Activated naive CD8-positive, alpha-beta T cell treated with anti-CD3 and anti-CD28 coated beads for 36 hours (primary cell): ENCODE data around the gene KRT1. TPM values are rescaled to one million over a fixed set of nuclear protein-coding genes. Genes with fewer than 3 reads are reported as not detected.
A peak's percentile ranks its signal among the peaks of the same experiment; 100 is the strongest.
"Not testable (repeated sequence)": the region's sequence is repeated elsewhere in the genome, so short reads cannot be mapped to it uniquely, and the experiment has no call there.

Experiments
- DNase-seq: peaks from one replicate; pipeline ENCODE4 v3.0.0; 2021
- H3K27ac Mint-ChIP-seq: one replicate; pipeline ENCODE4 v1.8.0; 2022; ENCODE audit warnings: mild to moderate bottlenecking, moderate library complexity, mixed read lengths
- H3K27me3 Mint-ChIP-seq: one replicate; pipeline ENCODE4 v1.8.0; 2022; ENCODE audit warnings: mild to moderate bottlenecking, mixed read lengths
- H3K36me3 Mint-ChIP-seq: one replicate; pipeline ENCODE4 v1.8.0; 2021; ENCODE audit warnings: mild to moderate bottlenecking, mixed read lengths
- H3K4me1 Mint-ChIP-seq: one replicate; pipeline ENCODE4 v1.8.0; 2021; ENCODE audit warnings: mixed read lengths
- H3K4me3 Mint-ChIP-seq: one replicate; pipeline ENCODE4 v1.8.0; 2022; ENCODE audit warnings: mild to moderate bottlenecking, moderate library complexity, mixed read lengths
- H3K9me3 Mint-ChIP-seq: one replicate; pipeline ENCODE4 v1.8.0; 2022; ENCODE audit warnings: mixed read lengths
- total RNA-seq, 2 experiments: library from RNA; stranded (reverse); gene quantifications; one replicate each; pipeline ENCODE4 v1.2.3, GENCODE V29; 2021

Gene KRT1
- total RNA-seq, result not detected

GRCh38 chr12:52680363-52680762 lies at the start of gene KRT1:
Gene KRT1, minus strand, starts transcription at chr12:52680407. Its CDS starts 59 bp downstream, at chr12:52680348.
- no peaks in the 10 kb centered on the region for H3K36me3 Mint-ChIP-seq
- H3K27ac Mint-ChIP-seq, result peak within 1 kb of the TSS; percentile 4
- peaks cover 3% of the 10 kb centered on the region for H3K27me3 Mint-ChIP-seq
- H3K9me3 Mint-ChIP-seq, result no peaks in the 10 kb centered on the region
- no peak for DNase-seq
- H3K4me3 Mint-ChIP-seq, result no peak within 1 kb of the TSS
- H3K4me1 Mint-ChIP-seq, result peaks cover 27% of the 10 kb centered on the region

- Mint-ChIP-seq H3K27me3 (no peaks in the 10 kb centered on the region), H3K4me1 (no peaks in the 10 kb centered on the region), H3K9me3 (no peaks in the 10 kb centered on the region), H3K4me3 (no peak overlapping the region), H3K27ac (no peak overlapping the region), H3K36me3 (no peaks in the 10 kb centered on the region)
- DNase-seq, result no peak
Measured at GRCh38 chr12:52729147-52729546, 48.9 kb upstream of the KRT1 start.

DNA sequence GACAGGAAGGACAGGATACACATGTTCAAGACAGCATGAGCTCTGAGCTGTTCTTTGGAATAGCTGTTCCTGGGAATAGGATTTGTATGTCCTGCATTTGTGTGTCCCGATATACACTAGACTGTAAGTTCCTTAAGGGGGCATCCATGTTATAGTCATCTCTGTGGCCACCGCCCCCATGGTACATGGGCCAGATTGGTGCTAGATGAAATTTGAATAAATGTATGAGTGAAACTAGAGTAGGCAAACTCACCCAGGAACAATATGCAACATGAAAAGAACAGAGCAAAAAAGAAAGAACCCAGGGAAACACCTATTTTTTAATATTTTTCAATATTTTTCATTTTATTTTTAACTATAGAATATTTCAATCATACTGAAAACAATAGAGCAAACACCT lies 48.2 kb upstream of the KRT1 start:
- Mint-ChIP-seq H3K27ac (no peak overlapping the region), H3K36me3 (no peaks in the 10 kb centered on the region), H3K4me1 (no peaks in the 10 kb centered on the region), H3K4me3 (no peak overlapping the region), H3K27me3 (no peaks in the 10 kb centered on the region), H3K9me3 (no peaks in the 10 kb centered on the region)
- no peak for DNase-seq

GRCh38 chr12:52727037-52727436 lies 46.8 kb upstream of the KRT1 start:
- Mint-ChIP-seq H3K9me3 (no peaks in the 10 kb centered on the region), H3K27ac (no peak overlapping the region), H3K4me3 (no peak overlapping the region), H3K27me3 (no peaks in the 10 kb centered on the region), H3K36me3 (no peaks in the 10 kb centered on the region), H3K4me1 (no peaks in the 10 kb centered on the region)
- DNase-seq, result no peak

- no peak for DNase-seq
- no peaks in the 10 kb centered on the region for H3K4me1 Mint-ChIP-seq
- H3K9me3 Mint-ChIP-seq, result no peaks in the 10 kb centered on the region
- no peaks in the 10 kb centered on the region for H3K27me3 Mint-ChIP-seq
- H3K27ac Mint-ChIP-seq, result no peak overlapping the region
- H3K4me3 Mint-ChIP-seq, result no peak overlapping the region
- no peaks in the 10 kb centered on the region for H3K36me3 Mint-ChIP-seq
Measured at GRCh38 chr12:52726451-52726850, 46.2 kb upstream of the KRT1 start.

GRCh38 chr12:52724384-52724783 lies 44.2 kb upstream of the KRT1 start:
- H3K27me3 Mint-ChIP-seq, result no peaks in the 10 kb centered on the region
- no peaks in the 10 kb centered on the region for H3K9me3 Mint-ChIP-seq
- H3K36me3 Mint-ChIP-seq, result no peaks in the 10 kb centered on the region
- H3K27ac Mint-ChIP-seq, result no peak overlapping the region
- H3K4me1 Mint-ChIP-seq, result no peaks in the 10 kb centered on the region
- no peak overlapping the region for H3K4me3 Mint-ChIP-seq
- DNase-seq, result no peak

DNA sequence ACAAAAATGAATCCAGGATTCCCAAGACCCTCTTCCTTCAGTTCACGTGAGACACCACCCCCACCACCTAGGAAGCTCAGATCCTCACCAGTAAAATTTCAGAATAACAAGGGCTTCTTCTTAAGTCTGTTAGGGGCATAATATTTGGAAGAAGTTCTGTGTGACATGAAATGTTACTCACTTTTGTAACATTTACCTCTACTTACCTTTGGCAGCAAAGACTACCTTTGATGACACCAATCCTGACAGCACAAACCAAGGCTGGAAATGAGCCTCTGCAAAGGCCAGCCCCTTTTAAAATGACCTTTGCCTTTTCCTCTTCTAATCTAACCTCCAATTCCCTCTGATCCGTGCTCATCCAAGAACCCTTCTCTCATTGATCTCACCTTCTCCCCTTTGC lies 42.5 kb upstream of the KRT1 start:
- Mint-ChIP-seq H3K27ac (no peak overlapping the region), H3K36me3 (no peaks in the 10 kb centered on the region), H3K4me3 (no peak overlapping the region), H3K9me3 (no peaks in the 10 kb centered on the region), H3K4me1 (no peaks in the 10 kb centered on the region), H3K27me3 (no peaks in the 10 kb centered on the region)
- no peak for DNase-seq

DNA sequence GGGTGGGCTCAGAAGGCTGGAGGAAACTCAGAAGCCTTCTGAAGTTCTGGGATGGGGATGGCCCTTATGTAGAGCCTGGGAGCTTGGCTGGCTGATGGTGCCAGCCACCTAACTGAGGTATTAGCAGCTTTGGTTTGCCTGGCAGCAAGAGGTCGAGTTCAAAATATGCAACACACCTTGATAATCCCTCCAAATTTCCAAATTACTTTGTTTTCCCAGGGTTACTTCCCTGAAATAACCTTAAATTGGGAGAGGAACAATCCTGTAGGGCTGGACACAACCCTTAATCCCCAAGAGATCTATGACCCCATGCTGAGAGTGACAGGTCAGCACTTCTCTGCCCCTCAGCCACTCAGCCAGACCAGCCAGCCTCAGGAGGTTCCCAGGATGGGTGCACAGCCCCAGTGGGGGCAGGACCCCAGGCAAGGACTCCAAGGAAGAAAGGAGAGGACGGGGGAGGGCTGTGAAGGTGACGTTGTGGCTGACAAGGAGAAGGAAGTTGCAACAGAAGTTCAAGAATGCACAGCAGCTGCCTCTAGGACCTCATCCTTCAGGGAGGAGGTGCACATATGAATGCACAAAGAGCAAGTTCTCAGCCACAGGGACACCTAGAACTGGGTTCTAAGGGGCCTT lies 41.7 kb upstream of the KRT1 start:
- H3K9me3 Mint-ChIP-seq, result no peaks in the 10 kb centered on the region
- H3K4me3 Mint-ChIP-seq, result no peak overlapping the region
- no peaks in the 10 kb centered on the region for H3K36me3 Mint-ChIP-seq
- H3K27ac Mint-ChIP-seq, result no peak overlapping the region
- DNase-seq, result no peak
- H3K4me1 Mint-ChIP-seq, result no peaks in the 10 kb centered on the region
- no peaks in the 10 kb centered on the region for H3K27me3 Mint-ChIP-seq

- H3K9me3 Mint-ChIP-seq, result no peaks in the 10 kb centered on the region
- H3K27ac Mint-ChIP-seq, result no peak overlapping the region
- H3K4me3 Mint-ChIP-seq, result no peak overlapping the region
- H3K27me3 Mint-ChIP-seq, result peaks cover under 1% of the 10 kb centered on the region
- no peaks in the 10 kb centered on the region for H3K4me1 Mint-ChIP-seq
- no peaks in the 10 kb centered on the region for H3K36me3 Mint-ChIP-seq
- no peak for DNase-seq
Measured at GRCh38 chr12:52720365-52720886, 40.2 kb upstream of the KRT1 start.

DNA sequence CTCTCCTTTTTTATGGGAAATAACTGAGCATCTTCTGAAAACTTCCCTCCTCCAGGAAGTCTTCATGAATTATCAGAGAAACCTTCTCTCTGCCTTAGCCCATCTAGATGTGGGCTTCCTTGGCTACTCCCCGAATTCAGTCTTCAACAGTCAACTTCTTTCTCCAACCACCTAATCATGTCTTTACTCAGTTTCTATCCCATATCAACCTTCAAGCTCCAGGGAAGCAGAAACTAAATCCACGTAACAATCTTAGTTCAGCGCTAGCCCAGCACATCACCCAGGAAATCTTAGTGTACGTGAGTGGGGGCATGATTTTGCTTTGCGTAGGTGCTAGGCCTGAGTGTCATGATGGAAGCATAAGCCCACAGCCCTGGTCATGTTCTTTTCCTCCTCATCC lies 35.9 kb upstream of the KRT1 start:
- H3K27ac Mint-ChIP-seq, result no peak overlapping the region
- H3K27me3 Mint-ChIP-seq, result peaks cover 25% of the 10 kb centered on the region
- peaks cover 7% of the 10 kb centered on the region for H3K4me1 Mint-ChIP-seq
- no peak for DNase-seq
- H3K4me3 Mint-ChIP-seq, result no peak overlapping the region
- H3K36me3 Mint-ChIP-seq, result no peaks in the 10 kb centered on the region
- H3K9me3 Mint-ChIP-seq, result no peaks in the 10 kb centered on the region

DNA sequence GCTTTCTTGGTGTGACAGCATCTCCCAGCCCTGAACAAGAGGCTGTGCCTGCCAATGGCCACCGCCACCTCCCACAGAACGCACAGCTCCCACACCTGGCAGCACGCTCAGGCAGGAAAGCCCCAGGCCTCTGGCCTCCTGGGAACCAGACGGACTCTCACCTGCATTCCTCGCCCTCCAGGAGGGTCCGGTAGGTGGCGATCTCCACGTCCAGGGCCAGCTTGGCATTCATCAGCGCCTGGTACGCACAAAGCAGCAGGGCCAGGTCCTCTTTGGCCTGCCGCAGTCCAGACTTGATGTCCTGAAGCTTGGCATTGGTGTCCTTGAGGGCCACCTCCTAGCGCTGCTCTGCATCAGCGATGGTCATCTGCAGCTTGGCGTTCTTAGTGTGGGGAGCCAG lies 35.2 kb upstream of the KRT1 start:
- Mint-ChIP-seq H3K4me3 (no peak overlapping the region), H3K36me3 (no peaks in the 10 kb centered on the region), H3K4me1 (peaks cover 7% of the 10 kb centered on the region), H3K27ac (no peak overlapping the region), H3K9me3 (no peaks in the 10 kb centered on the region), H3K27me3 (peaks cover 25% of the 10 kb centered on the region)
- DNase-seq, result no peak

GRCh38 chr12:52714887-52715281 lies 34.7 kb upstream of the KRT1 start:
- Mint-ChIP-seq H3K9me3 (no peaks in the 10 kb centered on the region), H3K27ac (no peak overlapping the region), H3K4me3 (peak overlapping the region; percentile 14), H3K4me1 (peaks cover 7% of the 10 kb centered on the region), H3K27me3 (peaks cover 25% of the 10 kb centered on the region), H3K36me3 (no peaks in the 10 kb centered on the region)
- no peak for DNase-seq

DNA sequence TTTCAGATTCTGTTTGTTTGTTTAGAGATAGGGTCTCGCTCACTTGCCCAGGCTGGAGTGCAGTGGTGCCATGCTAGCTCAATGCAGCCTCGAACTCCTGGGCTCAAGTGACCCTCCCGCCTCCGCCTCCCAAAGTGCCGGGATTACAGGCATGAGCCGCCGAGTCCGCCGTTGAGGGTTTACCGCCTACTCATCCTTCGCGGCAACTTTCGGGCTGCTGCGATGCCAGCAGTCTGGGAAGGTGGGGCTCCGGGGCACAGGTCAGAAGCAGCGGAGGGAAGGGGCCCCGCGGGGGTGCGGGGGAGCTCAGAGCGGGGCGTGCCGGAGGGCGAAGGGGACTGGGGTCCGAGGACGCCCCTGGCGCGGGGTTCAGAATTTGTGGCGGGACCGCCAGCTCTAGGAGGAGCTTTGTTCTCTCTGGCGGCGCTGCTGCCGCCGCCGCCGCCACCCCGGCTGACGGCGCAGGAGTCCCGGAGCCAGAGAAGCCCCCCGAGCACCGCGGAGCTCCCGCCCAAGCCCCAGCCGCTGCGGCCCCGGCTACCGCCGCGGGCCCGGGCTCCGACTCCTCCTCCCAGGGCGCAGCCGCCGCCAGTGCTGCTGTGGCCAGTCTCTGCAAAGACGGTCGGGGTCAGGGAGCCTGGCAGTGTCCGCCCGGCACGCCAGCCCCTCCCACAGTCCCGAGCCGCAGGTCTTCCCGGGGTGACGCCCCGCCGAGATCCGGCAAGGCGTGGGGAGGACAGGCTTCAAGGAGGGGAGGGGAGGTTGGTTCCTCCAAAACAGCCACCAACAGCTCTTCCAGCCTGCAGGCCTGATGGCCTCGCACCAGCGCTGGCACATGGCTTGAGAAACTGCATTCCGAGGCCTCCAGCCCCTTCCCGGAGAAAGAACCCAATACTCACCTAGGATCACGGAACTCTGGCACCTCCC lies 34.0 kb upstream of the KRT1 start:
- H3K9me3 Mint-ChIP-seq, result no peaks in the 10 kb centered on the region
- H3K4me3 Mint-ChIP-seq, result peak overlapping the region; percentile 44
- peak; percentile 34 for DNase-seq

GRCh38 chr12:52712122-52712521 lies 31.9 kb upstream of the KRT1 start:
- not testable (repeated sequence) for H3K27ac Mint-ChIP-seq, H3K9me3 Mint-ChIP-seq, DNase-seq, H3K36me3 Mint-ChIP-seq, H3K4me3 Mint-ChIP-seq
- Mint-ChIP-seq H3K27me3 (peaks cover 25% of the 10 kb centered on the region), H3K4me1 (peaks cover 12% of the 10 kb centered on the region)

More for the DNA sequence above, 34.0 kb upstream of the KRT1 start:
- H3K36me3 Mint-ChIP-seq, result no peaks in the 10 kb centered on the region
- no peak overlapping the region for H3K27ac Mint-ChIP-seq
- peaks cover 25% of the 10 kb centered on the region for H3K27me3 Mint-ChIP-seq
- peaks cover 7% of the 10 kb centered on the region for H3K4me1 Mint-ChIP-seq

DNA sequence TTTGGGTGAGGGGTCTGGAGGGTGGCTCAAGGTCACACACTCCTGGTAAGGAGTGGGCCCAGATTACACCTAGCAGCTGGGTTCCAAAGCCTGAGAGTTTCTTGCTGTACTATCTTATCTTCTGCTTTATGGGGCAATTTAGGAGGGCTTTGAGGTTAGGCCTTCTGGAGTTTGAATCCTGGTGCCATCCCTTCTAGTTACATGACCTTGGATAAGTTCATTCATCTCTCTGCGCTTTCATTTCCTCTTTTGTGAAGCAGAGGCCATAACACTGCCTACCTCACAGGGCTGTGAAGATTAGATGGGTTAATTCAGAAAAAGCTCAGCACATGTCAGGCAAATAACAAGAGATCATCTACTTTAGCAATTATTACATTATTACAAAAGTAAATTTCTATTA lies 30.5 kb upstream of the KRT1 start:
- H3K9me3 Mint-ChIP-seq, result no peaks in the 10 kb centered on the region
- peaks cover 12% of the 10 kb centered on the region for H3K4me1 Mint-ChIP-seq
- no peak for DNase-seq
- no peak overlapping the region for H3K27ac Mint-ChIP-seq
- peaks cover 25% of the 10 kb centered on the region for H3K27me3 Mint-ChIP-seq
- no peak overlapping the region for H3K4me3 Mint-ChIP-seq
- no peaks in the 10 kb centered on the region for H3K36me3 Mint-ChIP-seq
